Activated CD8-positive, alpha-beta memory T cell treated with anti-CD3 and anti-CD28 coated beads, Interleukin-2, amount 50 U/mL, for 1 hour (primary cell): ENCODE data around the gene AFAP1L2.

ENCODE experiments used
- DNase-seq: peaks from one replicate; pipeline ENCODE4 v3.0.0-alpha.2; 2020; ENCODE audit errors: extremely low read depth

The AFAP1L2 gene

GRCh38 chr10:114387784-114388183 lies 16.5 kb downstream of the AFAP1L2 start:
- no peak for DNase-seq

- no peak for DNase-seq
These were observed 17.9 kb downstream of the AFAP1L2 start for GRCh38 chr10:114386452-114386851.

GRCh38 chr10:114385557-114385956 lies 18.7 kb downstream of the AFAP1L2 start:
- DNase-seq, result no peak

- no peak for DNase-seq
These were observed 19.7 kb downstream of the AFAP1L2 start for GRCh38 chr10:114384601-114385000.

- no peak for DNase-seq
These were observed 20.1 kb downstream of the AFAP1L2 start for GRCh38 chr10:114384181-114384580.

GRCh38 chr10:114380797-114381196 lies 23.5 kb downstream of the AFAP1L2 start:
- no peak for DNase-seq

GRCh38 chr10:114380060-114380459 lies 24.2 kb downstream of the AFAP1L2 start:
- no peak for DNase-seq

- DNase-seq, result no peak
These were observed 24.7 kb downstream of the AFAP1L2 start for GRCh38 chr10:114379631-114380041.

- no peak for DNase-seq
These were observed 27.8 kb downstream of the AFAP1L2 start for GRCh38 chr10:114376523-114376922.

GRCh38 chr10:114375047-114375446 lies 29.3 kb downstream of the AFAP1L2 start:
- no peak for DNase-seq

- DNase-seq, result no peak
These were observed 30.1 kb downstream of the AFAP1L2 start for GRCh38 chr10:114374053-114374791.

GRCh38 chr10:114373631-114374030 lies 30.7 kb downstream of the AFAP1L2 start:
- no peak for DNase-seq

- DNase-seq, result no peak
These were observed 31.3 kb downstream of the AFAP1L2 start for GRCh38 chr10:114372995-114373394.

- no peak for DNase-seq
These were observed 32.1 kb downstream of the AFAP1L2 start for GRCh38 chr10:114372179-114372578.

GRCh38 chr10:114370966-114371365 lies 33.3 kb downstream of the AFAP1L2 start:
- no peak for DNase-seq

GRCh38 chr10:114370199-114370598 lies 34.1 kb downstream of the AFAP1L2 start:
- DNase-seq, result no peak

- no peak for DNase-seq
These were observed 36.3 kb downstream of the AFAP1L2 start for GRCh38 chr10:114368057-114368391.

- DNase-seq, result no peak
These were observed 36.8 kb downstream of the AFAP1L2 start for GRCh38 chr10:114367351-114368056.

GRCh38 chr10:114364726-114365125 lies 39.6 kb downstream of the AFAP1L2 start:
- no peak for DNase-seq

- no peak for DNase-seq
These were observed 40.4 kb downstream of the AFAP1L2 start for GRCh38 chr10:114363745-114364454.

GRCh38 chr10:114362826-114363355 lies 41.4 kb downstream of the AFAP1L2 start:
- no peak for DNase-seq

GRCh38 chr10:114359953-114360345 lies 44.4 kb downstream of the AFAP1L2 start:
- DNase-seq, result no peak
